SK-N-SH treated with all-trans-retinoic acid at 6 μM for 48 hours (cell line): ENCODE results near the gene OGFOD3.

Experiments
- ATAC-seq: fragments of 200-7000 bp; cut with Tn5 transposase; 3 replicates; pipeline ENCODE4 v1.9.1; 2020; ENCODE audit warnings: mild to moderate bottlenecking, moderate library complexity
- ARNTL ChIP-seq: fragments of 450-650 bp; formaldehyde crosslinking; IDR thresholded peaks from 2 replicates; pipeline ENCODE4 v1.5.0; 2020; ENCODE audit warnings: low read depth, mild to moderate bottlenecking, moderate library complexity, borderline replicate concordance
- BACH2 ChIP-seq: fragments of 250-450 bp; sonication (Bioruptor Pico); IDR thresholded peaks from 2 replicates; pipeline ENCODE4 v1.9.0; 2021; ENCODE audit warnings: mild to moderate bottlenecking, borderline replicate concordance
- CSDC2 ChIP-seq: fragments of 250-450 bp; sonication (Bioruptor Pico); IDR thresholded peaks from 2 replicates; pipeline ENCODE4 v1.5.0; 2020; ENCODE audit warnings: mild to moderate bottlenecking, moderate library complexity
- CSRNP3 ChIP-seq: fragments of 250-450 bp; sonication (Bioruptor Pico); IDR thresholded peaks from 2 replicates; pipeline ENCODE4 v1.5.1; 2021; ENCODE audit warnings: mild to moderate bottlenecking, moderate library complexity
- ESRRG ChIP-seq: fragments of 250-450 bp; sonication (Bioruptor Pico); IDR thresholded peaks from 2 replicates; pipeline ENCODE4 v1.6.1; 2021; ENCODE audit warnings: mild to moderate bottlenecking
- GLIS3 ChIP-seq: fragments of 250-450 bp; sonication (Bioruptor Pico); IDR thresholded peaks from 2 replicates; pipeline ENCODE4 v1.5.0; 2020; ENCODE audit warnings: mild to moderate bottlenecking, moderate library complexity
- ISL1 ChIP-seq: fragments of 250-450 bp; sonication (Bioruptor Pico); IDR thresholded peaks from 2 replicates; pipeline ENCODE4 v2.1.2; 2022; ENCODE audit warnings: mild to moderate bottlenecking, moderate library complexity
- OSR1 ChIP-seq: fragments of 250-450 bp; sonication (Bioruptor Pico); IDR thresholded peaks from 2 replicates; pipeline ENCODE4 v1.8.0; 2022; ENCODE audit warnings: moderate library complexity, mild to moderate bottlenecking, inconsistent platforms
- POU6F1 ChIP-seq: fragments of 250-450 bp; sonication (Bioruptor Pico); IDR thresholded peaks from 2 replicates; pipeline ENCODE4 v1.8.0; 2021; ENCODE audit warnings: low read depth, mild to moderate bottlenecking, moderate library complexity, borderline replicate concordance
- PPARA ChIP-seq: fragments of 250-450 bp; sonication (Bioruptor Pico); IDR thresholded peaks from 2 replicates; pipeline ENCODE4 v1.5.0; 2020; ENCODE audit warnings: mild to moderate bottlenecking, borderline replicate concordance
- RARB ChIP-seq: fragments of 250-450 bp; sonication (Bioruptor Pico); IDR thresholded peaks from 2 replicates; pipeline ENCODE4 v1.8.0; 2021; ENCODE audit warnings: mild to moderate bottlenecking, moderate library complexity
- SNAI2 ChIP-seq: fragments of 250-450 bp; sonication (Bioruptor Pico); IDR thresholded peaks from 2 replicates; pipeline ENCODE4 v1.5.0; 2020; ENCODE audit warnings: mild to moderate bottlenecking, moderate library complexity
- TCF4 ChIP-seq: fragments of 250-450 bp; sonication (Bioruptor Pico); IDR thresholded peaks from 2 replicates; pipeline ENCODE4 v1.8.0; 2021; ENCODE audit warnings: mild to moderate bottlenecking, moderate library complexity, borderline replicate concordance
- TOX ChIP-seq: fragments of 250-450 bp; sonication (Bioruptor Pico); IDR thresholded peaks from 2 replicates; pipeline ENCODE4 v1.8.0; 2021; ENCODE audit warnings: mild to moderate bottlenecking, moderate library complexity, borderline replicate concordance
- ZC3H10 ChIP-seq: fragments of 250-450 bp; sonication (Bioruptor Pico); IDR thresholded peaks from 2 replicates; pipeline ENCODE4 v1.5.1; 2021; ENCODE audit warnings: mild to moderate bottlenecking, moderate library complexity
- ZFP3 ChIP-seq: fragments of 250-450 bp; sonication (Bioruptor Pico); IDR thresholded peaks from 2 replicates; pipeline ENCODE4 v1.5.0; 2020; ENCODE audit warnings: mild to moderate bottlenecking, moderate library complexity
- ZFP30 ChIP-seq: fragments of 450-650 bp; formaldehyde crosslinking; IDR thresholded peaks from 2 replicates; pipeline ENCODE4 v1.5.0; 2022; ENCODE audit warnings: mild to moderate bottlenecking, moderate library complexity
- ZNF565 ChIP-seq: fragments of 450-650 bp; formaldehyde crosslinking; conservative IDR thresholded peaks from 2 replicates; pipeline ENCODE4 v1.5.0; 2020; ENCODE audit warnings: low read depth, mild to moderate bottlenecking, moderate library complexity
- ZNF8 ChIP-seq: fragments of 450-650 bp; formaldehyde crosslinking; IDR thresholded peaks from 2 replicates; pipeline ENCODE4 v1.5.0; 2020; ENCODE audit warnings: mild to moderate bottlenecking, moderate library complexity
- TF ChIP-seq, protein P1 (sequence below): fragments of 250-450 bp; sonication (Bioruptor Pico); IDR thresholded peaks from 2 replicates; pipeline ENCODE4 v1.5.0; 2020; ENCODE audit warnings: mild to moderate bottlenecking, moderate library complexity
- TF ChIP-seq, protein P2 (sequence below): fragments of 250-450 bp; sonication (Bioruptor Pico); IDR thresholded peaks from 2 replicates; pipeline ENCODE4 v1.8.0; 2020; ENCODE audit warnings: mild to moderate bottlenecking, moderate library complexity, borderline replicate concordance

Gene OGFOD3

GRCh38 chr17:82439829-82440365 is 21.5 kb upstream of the OGFOD3 start:
- TF ChIP-seq RARB (CRISPR knock-in tag) (no peak), ZFP30 (CRISPR knock-in tag) (no peak), ZNF8 (CRISPR knock-in tag) (no peak), CSRNP3 (CRISPR knock-in tag) (no peak), GLIS3 (no peak), TCF4 (CRISPR knock-in tag) (no peak), ZNF565 (no peak), OSR1 (CRISPR knock-in tag) (no peak), TOX (CRISPR knock-in tag) (no peak), BACH2 (CRISPR knock-in tag) (no peak), ISL1 (CRISPR knock-in tag) (no peak), ZFP3 (CRISPR knock-in tag) (no peak), ESRRG (CRISPR knock-in tag) (no peak), ZC3H10 (CRISPR knock-in tag) (no peak), PPARA (CRISPR knock-in tag) (no peak), SNAI2 (no peak)
- TF ChIP-seq, protein P1, sequence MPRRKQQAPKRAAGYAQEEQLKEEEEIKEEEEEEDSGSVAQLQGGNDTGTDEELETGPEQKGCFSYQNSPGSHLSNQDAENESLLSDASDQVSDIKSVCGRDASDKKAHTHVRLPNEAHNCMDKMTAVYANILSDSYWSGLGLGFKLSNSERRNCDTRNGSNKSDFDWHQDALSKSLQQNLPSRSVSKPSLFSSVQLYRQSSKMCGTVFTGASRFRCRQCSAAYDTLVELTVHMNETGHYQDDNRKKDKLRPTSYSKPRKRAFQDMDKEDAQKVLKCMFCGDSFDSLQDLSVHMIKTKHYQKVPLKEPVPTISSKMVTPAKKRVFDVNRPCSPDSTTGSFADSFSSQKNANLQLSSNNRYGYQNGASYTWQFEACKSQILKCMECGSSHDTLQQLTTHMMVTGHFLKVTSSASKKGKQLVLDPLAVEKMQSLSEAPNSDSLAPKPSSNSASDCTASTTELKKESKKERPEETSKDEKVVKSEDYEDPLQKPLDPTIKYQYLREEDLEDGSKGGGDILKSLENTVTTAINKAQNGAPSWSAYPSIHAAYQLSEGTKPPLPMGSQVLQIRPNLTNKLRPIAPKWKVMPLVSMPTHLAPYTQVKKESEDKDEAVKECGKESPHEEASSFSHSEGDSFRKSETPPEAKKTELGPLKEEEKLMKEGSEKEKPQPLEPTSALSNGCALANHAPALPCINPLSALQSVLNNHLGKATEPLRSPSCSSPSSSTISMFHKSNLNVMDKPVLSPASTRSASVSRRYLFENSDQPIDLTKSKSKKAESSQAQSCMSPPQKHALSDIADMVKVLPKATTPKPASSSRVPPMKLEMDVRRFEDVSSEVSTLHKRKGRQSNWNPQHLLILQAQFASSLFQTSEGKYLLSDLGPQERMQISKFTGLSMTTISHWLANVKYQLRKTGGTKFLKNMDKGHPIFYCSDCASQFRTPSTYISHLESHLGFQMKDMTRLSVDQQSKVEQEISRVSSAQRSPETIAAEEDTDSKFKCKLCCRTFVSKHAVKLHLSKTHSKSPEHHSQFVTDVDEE (CRISPR knock-in tag) = no peak
- TF ChIP-seq, protein P2, sequence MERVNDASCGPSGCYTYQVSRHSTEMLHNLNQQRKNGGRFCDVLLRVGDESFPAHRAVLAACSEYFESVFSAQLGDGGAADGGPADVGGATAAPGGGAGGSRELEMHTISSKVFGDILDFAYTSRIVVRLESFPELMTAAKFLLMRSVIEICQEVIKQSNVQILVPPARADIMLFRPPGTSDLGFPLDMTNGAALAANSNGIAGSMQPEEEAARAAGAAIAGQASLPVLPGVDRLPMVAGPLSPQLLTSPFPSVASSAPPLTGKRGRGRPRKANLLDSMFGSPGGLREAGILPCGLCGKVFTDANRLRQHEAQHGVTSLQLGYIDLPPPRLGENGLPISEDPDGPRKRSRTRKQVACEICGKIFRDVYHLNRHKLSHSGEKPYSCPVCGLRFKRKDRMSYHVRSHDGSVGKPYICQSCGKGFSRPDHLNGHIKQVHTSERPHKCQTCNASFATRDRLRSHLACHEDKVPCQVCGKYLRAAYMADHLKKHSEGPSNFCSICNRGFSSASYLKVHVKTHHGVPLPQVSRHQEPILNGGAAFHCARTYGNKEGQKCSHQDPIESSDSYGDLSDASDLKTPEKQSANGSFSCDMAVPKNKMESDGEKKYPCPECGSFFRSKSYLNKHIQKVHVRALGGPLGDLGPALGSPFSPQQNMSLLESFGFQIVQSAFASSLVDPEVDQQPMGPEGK (CRISPR knock-in tag) = no peak
- ATAC-seq = no peak; the same call in 1 of the 3 replicates

- peak; percentile 1; the same call in 1 of the 3 replicates for ATAC-seq
- TF ChIP-seq ZNF565 = no peak
- TF ChIP-seq ESRRG (CRISPR knock-in tag) = no peak
- TF ChIP-seq ZNF8 (CRISPR knock-in tag) = no peak
- TF ChIP-seq ISL1 (CRISPR knock-in tag) = no peak
- TF ChIP-seq ZFP3 (CRISPR knock-in tag) = no peak
- TF ChIP-seq, protein P2 (CRISPR knock-in tag) = no peak
- TF ChIP-seq BACH2 (CRISPR knock-in tag) = no peak
- TF ChIP-seq ZFP30 (CRISPR knock-in tag) = no peak
- no peak for TF ChIP-seq ARNTL (CRISPR knock-in tag)
- no peak for TF ChIP-seq TCF4 (CRISPR knock-in tag)
- TF ChIP-seq SNAI2 = no peak
- no peak for TF ChIP-seq CSDC2 (CRISPR knock-in tag)
- TF ChIP-seq CSRNP3 (CRISPR knock-in tag) = no peak
- TF ChIP-seq POU6F1 (CRISPR knock-in tag) = no peak
- TF ChIP-seq RARB (CRISPR knock-in tag) = no peak
- TF ChIP-seq ZC3H10 (CRISPR knock-in tag) = no peak
- TF ChIP-seq, protein P1 (CRISPR knock-in tag) = no peak
- TF ChIP-seq GLIS3 = no peak
- no peak for TF ChIP-seq OSR1 (CRISPR knock-in tag)
- TF ChIP-seq PPARA (CRISPR knock-in tag) = no peak
- TF ChIP-seq, all 23 proteins: peak for 0
Observed at GRCh38 chr17:82439194-82439828, 20.9 kb upstream of the OGFOD3 start.
